Stimulated activated CD4-positive, alpha-beta T cell treated with anti-CD3 and anti-CD28 coated beads, Interleukin-1b, Interleukin-23, amount 100 ng/mL, for 48 hours (primary cell): ENCODE results near the gene MAST4.

Source experiments
- DNase-seq: peaks from one replicate; pipeline ENCODE4 v3.0.0-alpha.2; 2020

MAST4 gene

GRCh38 chr5:66595756-66596635 is at the start of gene MAST4:
MAST4 (plus strand) TSS chr5:66596393; CDS start chr5:66596656, 263 bp downstream.
- peak; percentile 75 for DNase-seq

GRCh38 chr5:66546541-66546940 is 49.7 kb upstream of the MAST4 start:
- no peak for DNase-seq

GRCh38 chr5:66551338-66551737 is 44.9 kb upstream of the MAST4 start:
- DNase-seq: no peak

DNA sequence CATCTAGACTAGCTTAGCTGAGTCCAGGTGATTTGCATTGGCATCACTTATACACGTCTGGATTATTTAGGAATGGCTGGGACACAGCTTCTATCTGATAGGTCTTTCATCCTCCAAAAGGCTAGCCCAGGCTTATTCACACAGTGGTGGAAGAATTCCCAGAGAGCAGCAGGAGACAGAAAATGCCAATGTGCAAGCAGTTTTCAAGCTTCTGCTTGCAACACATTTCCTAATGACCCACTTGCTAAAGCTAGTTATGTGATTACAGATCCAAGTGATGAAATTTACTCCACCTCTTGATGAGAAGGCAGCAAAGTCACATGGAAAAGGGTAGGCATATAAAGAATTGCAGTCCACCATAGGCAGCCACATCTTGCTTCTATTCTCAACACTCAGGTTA is 44.2 kb upstream of the MAST4 start:
- no peak for DNase-seq

DNA sequence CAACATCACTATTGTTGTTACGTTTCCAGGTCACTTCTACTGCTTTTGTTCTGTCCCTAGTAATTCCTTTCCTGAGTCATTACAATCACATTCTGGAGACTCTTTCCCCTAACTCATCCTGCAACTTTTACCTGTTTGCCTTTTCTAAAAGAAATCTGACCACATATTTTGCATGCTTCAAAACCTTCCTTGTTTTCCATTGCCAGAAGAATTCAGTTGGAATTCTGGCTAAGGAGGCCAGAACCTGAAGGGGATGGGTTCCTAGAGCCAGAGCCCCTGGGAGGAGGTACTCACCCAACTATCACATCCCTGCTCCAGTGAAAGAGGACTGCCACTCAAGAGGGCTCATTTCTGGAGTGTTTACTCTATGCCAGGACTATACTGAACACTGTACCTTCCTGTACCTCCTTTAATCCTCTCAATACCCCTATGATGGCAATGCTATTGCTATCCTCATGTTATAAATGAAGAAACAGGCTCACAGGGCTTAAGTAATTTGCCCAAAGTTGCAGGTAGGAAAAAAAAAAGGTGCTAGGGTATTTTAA is 42.8 kb upstream of the MAST4 start:
- DNase-seq: no peak

DNA sequence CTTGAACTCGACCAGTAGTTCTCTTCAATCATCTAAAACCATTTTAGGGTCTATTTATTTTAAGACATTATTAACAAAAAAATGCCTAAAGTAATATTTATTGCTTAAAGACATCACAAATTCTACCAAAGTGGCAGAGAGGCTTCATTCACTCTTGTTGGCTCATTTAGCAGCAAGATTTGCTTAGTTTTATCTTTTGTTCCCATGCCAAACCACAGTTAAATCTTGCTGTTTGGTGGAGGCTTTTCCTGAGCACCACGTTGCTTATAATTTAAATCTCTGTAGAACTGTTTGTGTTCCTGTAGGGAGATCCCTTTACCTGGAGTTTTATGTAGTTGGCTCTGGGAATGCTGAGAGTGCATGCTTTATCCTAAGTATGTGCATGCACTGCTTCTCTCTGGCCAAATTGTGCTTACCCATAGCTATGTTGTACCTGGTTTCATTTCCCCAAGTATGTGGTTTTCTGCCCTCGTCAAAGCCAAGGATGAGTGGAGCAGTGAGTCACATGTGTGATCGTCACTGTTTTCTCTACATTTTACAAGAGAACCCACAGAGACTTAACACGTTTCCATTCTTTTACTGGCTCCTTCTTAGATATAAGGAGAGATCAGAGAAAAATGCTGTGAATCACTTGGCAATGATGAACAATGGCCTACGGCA is 42.1 kb upstream of the MAST4 start:
- peak; percentile 63 for DNase-seq

GRCh38 chr5:66554884-66555283 is 41.3 kb upstream of the MAST4 start:
- no peak for DNase-seq

DNA sequence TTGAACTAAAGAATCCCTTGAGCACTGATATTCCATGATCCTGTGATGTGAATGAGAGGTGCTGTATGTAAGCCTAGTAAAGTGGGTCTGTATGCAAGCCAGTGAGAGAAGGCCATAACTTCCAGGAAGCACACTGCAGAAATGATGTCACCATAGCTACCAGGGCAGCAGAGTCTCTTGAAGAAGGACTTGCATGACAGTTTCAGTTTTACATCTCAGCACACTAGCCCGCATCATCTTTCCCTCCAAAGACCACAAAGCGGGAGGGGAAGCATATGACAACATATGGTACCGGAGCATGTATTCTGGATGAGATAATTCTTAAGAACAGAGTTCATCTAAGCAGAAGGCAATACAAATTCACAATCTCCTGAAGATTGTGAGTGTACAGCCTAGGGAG is 37.6 kb upstream of the MAST4 start:
- DNase-seq: peak; percentile 20

GRCh38 chr5:66560371-66560770 is 35.8 kb upstream of the MAST4 start:
- DNase-seq: no peak

DNA sequence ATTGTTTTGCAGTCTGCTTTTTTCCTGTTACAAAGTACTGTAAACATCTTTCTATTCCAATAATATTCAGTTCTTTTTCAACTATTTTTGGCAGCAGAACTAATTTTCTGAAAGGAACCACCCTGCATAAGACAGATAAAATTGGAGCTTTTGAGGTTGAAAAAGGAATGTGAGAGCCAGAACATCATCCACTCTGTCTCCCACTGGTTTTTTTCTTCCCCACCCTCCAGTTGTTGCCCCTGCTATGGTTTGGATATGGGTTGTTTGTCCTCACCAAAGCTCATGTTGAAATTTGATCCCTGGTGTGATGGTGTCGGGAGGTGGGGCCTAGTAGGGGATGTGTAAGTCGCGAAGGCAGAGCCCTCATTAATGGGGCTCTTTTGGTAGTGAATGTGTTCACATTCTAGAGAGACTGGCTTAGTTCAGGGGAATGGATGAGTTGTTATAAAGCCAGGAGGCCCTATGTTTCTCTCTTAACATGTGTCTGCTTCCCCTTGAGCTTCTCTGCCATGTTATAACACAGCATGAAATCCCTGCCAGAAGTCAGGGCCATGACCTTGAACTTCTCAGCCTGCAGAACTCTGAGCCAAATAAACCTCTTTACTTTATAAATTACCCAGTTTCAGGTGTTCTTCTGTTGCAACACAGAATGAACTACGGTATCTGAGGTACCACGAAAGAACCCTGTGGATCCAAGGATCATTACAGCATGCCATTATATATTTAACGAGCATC is 34.8 kb upstream of the MAST4 start:
- no peak for DNase-seq

- DNase-seq: no peak
These were observed 30.3 kb upstream of the MAST4 start for GRCh38 chr5:66565878-66566277.

GRCh38 chr5:66567474-66567873 is 28.7 kb upstream of the MAST4 start:
- DNase-seq: no peak

- no peak for DNase-seq
These were observed 26.0 kb upstream of the MAST4 start for GRCh38 chr5:66570201-66570600.

DNA sequence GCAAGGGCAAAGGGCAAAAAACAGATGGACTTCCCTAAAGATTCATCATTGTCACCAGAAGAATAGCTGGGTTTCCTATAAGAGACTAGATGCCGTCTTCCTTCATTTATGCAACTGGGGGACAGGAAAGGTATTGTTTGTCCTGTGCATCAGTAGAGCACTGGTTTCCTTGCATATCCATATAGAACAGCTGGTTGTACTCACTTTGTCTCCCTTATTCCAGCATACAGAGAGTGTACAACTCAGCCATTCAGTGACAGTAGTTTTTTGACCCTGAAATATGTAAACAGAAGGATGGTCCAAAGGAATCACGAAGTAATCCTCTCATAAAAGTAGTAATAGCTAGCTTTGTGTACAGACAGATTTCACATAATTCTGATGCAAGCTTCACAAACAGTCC is 22.5 kb upstream of the MAST4 start:
- no peak for DNase-seq

DNA sequence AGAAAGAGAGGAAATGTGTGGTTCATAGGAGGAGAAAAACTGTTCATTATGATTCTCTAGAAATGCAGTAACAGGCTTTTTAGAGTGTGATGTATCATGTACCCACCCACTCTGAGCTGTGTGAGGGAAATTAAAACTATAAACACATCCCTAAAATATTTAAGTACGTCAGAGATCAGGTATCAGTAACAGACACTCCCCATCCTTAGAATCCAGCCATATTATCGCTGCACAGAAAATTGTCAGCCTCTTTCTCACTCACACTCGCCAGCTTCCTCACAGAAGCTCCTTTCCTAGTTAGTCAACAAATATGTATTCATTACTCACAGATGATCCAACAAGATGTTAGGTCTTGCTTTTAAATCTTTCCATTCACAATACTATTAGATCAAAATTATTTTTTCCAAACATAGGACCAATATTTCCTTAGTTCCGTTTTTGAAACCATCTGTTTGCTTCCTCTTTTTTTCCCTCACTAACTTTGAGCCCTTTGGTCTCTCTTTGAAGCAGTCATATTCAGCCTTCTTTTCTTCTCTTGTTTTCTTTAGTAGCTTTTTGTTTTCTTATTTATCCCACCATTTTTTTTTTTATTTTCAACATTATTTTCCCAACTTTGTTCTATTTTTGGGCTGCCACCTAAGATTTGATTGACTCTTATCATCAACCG is 13.6 kb upstream of the MAST4 start:
- DNase-seq: no peak

DNA sequence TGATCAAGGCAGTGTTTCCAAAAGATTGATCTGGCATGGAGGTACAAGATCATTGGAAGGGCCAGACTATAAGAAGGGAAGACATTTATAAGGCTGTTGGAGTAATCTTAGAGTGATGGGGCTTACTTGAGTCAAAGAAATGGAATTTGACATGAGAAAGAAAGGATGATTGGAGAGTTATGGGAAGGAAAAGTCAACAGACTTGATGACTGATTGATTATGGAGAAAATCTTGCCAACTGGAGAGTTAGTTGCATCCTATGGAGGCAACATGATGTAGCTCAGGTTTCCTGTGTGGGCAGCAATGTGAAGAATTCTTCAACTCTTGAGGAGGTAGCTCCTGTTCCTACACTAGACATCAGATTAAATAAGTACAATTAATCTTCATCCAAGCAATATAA is 10.9 kb upstream of the MAST4 start:
- no peak for DNase-seq

DNA sequence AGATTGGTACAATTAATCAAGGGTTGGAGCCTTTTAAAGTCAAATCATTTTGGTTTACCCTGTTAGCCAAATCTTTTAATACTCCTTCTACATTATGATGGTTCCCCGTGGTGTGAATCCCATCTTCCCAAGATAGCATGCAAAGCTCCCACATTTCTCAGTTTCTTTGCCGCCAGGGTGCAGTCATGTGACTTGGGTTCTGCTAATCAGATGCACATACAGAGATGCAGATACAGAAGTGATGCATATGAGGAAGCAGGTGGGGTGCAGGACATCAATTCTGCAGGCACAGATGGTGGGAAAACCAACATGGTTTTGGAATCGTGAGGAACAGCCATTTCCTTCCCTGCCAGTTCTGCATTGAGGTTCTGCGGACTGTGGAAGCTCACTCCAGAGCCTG is 8.4 kb upstream of the MAST4 start:
- no peak for DNase-seq

- peak; percentile 3 for DNase-seq
These were observed 516 bp downstream of the MAST4 start for GRCh38 chr5:66596636-66597182.

- no peak for DNase-seq
These were observed 1.1 kb downstream of the MAST4 start for GRCh38 chr5:66597183-66597757.

GRCh38 chr5:66602621-66603020 is 6.4 kb downstream of the MAST4 start:
- DNase-seq: no peak

DNA sequence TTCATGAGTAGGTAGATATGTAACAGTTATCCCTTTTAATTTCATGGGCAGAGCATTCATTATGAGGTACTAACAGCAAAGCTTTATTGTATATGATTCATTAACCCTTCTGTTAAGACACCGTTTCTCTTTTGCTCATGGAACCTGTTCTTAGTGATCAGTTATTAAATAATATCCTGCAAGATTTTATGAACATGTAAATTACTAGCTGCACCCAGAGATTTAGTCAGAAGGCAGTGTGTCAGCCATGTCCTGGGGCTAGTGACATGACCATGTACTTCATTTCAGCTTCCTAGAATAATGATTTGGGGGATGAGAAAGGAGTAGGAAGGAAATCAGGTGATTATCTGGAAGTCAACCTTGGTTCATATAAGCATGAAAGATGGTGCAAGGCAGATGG is 7.0 kb downstream of the MAST4 start:
- no peak for DNase-seq

- no peak for DNase-seq
These were observed 7.7 kb downstream of the MAST4 start for GRCh38 chr5:66603881-66604280.
